Islet of Langerhans (tissue), 1 donor: Measurements from ENCODE around the gene ANO7.

Experiments
- FAIRE-seq: peaks from one replicate; lab custom pipeline; 2011; peaks lifted over from hg19 to GRCh38; lab: Jason Lieb, UNC

Gene ANO7

GRCh38 chr2:241228081-241228859, 39.8 kb downstream of the ANO7 start:
- FAIRE-seq: no peak

GRCh38 chr2:241228860-241229516, 40.5 kb downstream of the ANO7 start:
- no peak for FAIRE-seq

GRCh38 chr2:241229563-241230401, 41.3 kb downstream of the ANO7 start:
- FAIRE-seq: peak; percentile 13

GRCh38 chr2:241230435-241230834, 42.0 kb downstream of the ANO7 start:
- no peak for FAIRE-seq

- FAIRE-seq: no peak
Measured at GRCh38 chr2:241232736-241233575, 44.5 kb downstream of the ANO7 start.

- FAIRE-seq: no peak
Measured at GRCh38 chr2:241234066-241234790, 45.8 kb downstream of the ANO7 start.

- no peak for FAIRE-seq
Measured at GRCh38 chr2:241234962-241235740, 46.7 kb downstream of the ANO7 start.

- FAIRE-seq: no peak
Measured at GRCh38 chr2:241235859-241236593, 47.5 kb downstream of the ANO7 start.

GRCh38 chr2:241237047-241237446, 48.6 kb downstream of the ANO7 start:
- FAIRE-seq: no peak

GRCh38 chr2:241237949-241238371, 49.5 kb downstream of the ANO7 start:
- FAIRE-seq: no peak

GRCh38 chr2:241238693-241239198, 50.3 kb downstream of the ANO7 start:
- FAIRE-seq: no peak

GRCh38 chr2:241239552-241240202, 51.2 kb downstream of the ANO7 start:
- FAIRE-seq: no peak

GRCh38 chr2:241240320-241241004, 52.0 kb downstream of the ANO7 start:
- FAIRE-seq: no peak

GRCh38 chr2:241241669-241242068, 53.2 kb downstream of the ANO7 start:
- FAIRE-seq: no peak

- no peak for FAIRE-seq
Measured at GRCh38 chr2:241242306-241242705, 53.8 kb downstream of the ANO7 start.

GRCh38 chr2:241244368-241244767, 55.9 kb downstream of the ANO7 start:
- FAIRE-seq: no peak

- no peak for FAIRE-seq
Measured at GRCh38 chr2:241248289-241248688, 59.8 kb downstream of the ANO7 start.

- no peak for FAIRE-seq
Measured at GRCh38 chr2:241248897-241249296, 60.4 kb downstream of the ANO7 start.
